ENCODE data around the gene ZCCHC18. TPM values are rescaled to one million over a fixed set of nuclear protein-coding genes. Genes with fewer than 3 reads are reported as not detected.

Gene ZCCHC18
- total and polyA plus RNA-seq, 2 of the 4 experiments (the other 2 are of a cell fraction), result 0.36 to 1.5 TPM

DNA sequence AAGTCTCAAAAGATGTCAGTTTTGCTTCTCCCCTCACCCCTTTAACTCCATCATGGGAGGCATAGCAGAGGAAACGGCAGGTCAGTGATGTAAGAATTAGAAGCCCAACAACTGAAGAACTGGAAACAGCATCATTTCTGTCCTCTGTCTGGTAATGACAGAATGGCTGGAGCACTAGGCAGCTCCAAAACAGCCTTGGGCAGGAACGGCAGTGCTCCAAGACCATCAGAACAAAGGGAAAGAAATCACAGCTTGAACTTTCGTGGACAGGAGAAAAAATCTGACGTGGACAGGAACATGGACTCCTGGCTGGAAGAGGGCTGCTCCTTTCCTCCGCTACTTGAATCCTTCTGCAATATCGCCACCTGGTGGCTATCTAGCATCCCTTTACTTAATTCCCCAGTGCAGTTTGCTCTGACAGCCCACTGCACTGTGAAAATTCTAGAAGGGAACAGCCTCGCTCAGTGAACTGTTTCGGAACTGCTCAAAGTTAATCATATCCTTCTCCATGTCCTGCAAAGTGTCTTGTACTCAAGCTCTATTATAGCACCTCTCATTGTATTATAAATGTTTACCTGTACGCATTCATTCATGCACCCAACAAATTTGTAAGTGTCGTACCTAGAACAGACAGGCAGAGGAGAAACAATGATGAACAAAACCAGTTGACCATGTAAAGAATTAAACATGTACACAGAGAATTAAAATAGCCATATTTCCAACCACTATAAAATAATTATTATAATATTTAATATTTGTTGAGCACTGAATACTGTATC is 24.1 kb downstream of the ZCCHC18 start:
- BruUV-seq (replicated peaks), result no TSS peak
- peak overlapping the region; percentile 56 to 95 for H4K8ac ChIP-seq (ENCODE audit: low read depth in 2 of 2, low read length in 2 of 2)
- H2BK120ac ChIP-seq (ENCODE audit: low read depth, low read length), result peak overlapping the region; percentile 96
- dilution Hi-C loops (cut with HindIII; ENCODE audit: low sequenced_read_pairs, unreplicated experiment) (no loop called here), in situ Hi-C loops (cut with MboI; ENCODE audit: low sequenced_read_pairs) (loop anchor here (25.0 kb wide), 2 partner anchors 449 to 599 kb away; partner anchors contain the start of gene MORF4L2), intact Hi-C loops (cut with micrococcal nuclease) (loop anchor here (1.0 to 5.0 kb wide), 5 partner anchors 24 to 603 kb away; partner anchors contain the start of genes MORF4L2 and ZCCHC18)
- peak overlapping the region; percentile 90 for H3K27ac ChIP-seq (ENCODE audit: insufficient read depth, low read length)
- 0 out of 2 replicates have a peak, but pooled peaks cover 4% of the 10 kb centered on the region for H3K9me1 ChIP-seq (ENCODE audit: insufficient read depth, low read length)
- peak overlapping the region; percentile 79 for H2AK9ac ChIP-seq (replicated peaks; ENCODE audit: low read depth, low read length, poor library complexity)
- H2AFZ ChIP-seq (replicated peaks; ENCODE audit: low read length, poor library complexity), result peak overlapping the region; percentile 93
- DNase-seq (peak; percentile 91), ATAC-seq (ENCODE audit: low read depth) (peak; percentile 96)
- H3K4me1 ChIP-seq (ENCODE audit: control insufficient read depth, insufficient read depth, low read length), result peaks cover 2% of the 10 kb centered on the region; the same call in 1 of the 2 replicates
- H3K4ac ChIP-seq (ENCODE audit: low read depth, low read length), result peak overlapping the region; percentile 99
- peak overlapping the region; percentile 98 for H3K23ac ChIP-seq (ENCODE audit: low read depth, low read length)
- peak overlapping the region; percentile 92 for H3K4me2 ChIP-seq (ENCODE audit: low read depth, low read length)
- peaks cover 2% of the 10 kb centered on the region; the same call in 1 of the 2 replicates for H3K27me3 ChIP-seq (ENCODE audit: control insufficient read depth, insufficient read depth, low read length)
- 0% methylated on average over 3 of the region's 10 CpGs; no CpG with 5 or more reads in 1 of the 2 experiments for WGBS, 2 experiments (ENCODE audit: extremely low coverage in 2 of 2, insufficient read length in 1 of 2)
- 0 out of 2 replicates have a peak overlapping the region, but pooled peaks have one; percentile 62 for H2AK5ac ChIP-seq (ENCODE audit: low read depth, low read length)
- no peaks in the 10 kb centered on the region for H3K9me3 ChIP-seq (ENCODE audit: control insufficient read depth, insufficient read depth, low read length)
- H4K91ac ChIP-seq (ENCODE audit: insufficient read depth, low read depth, low read length), result peak overlapping the region; percentile 90
- H3K4me3 ChIP-seq (ENCODE audit: insufficient read depth, low read depth, low read length), result peak overlapping the region; percentile 73
- H3K79me1 ChIP-seq (ENCODE audit: low read depth in 1 of 2, low read length in 2 of 2), result 0 out of 4 replicates have a peak, but pooled peaks cover 0 to 11% of the 10 kb centered on the region in 2 experiments
- H2BK20ac ChIP-seq (ENCODE audit: low read depth, low read length), result no peak overlapping the region
- CTCF ChIA-PET, result no interaction called here
- H2BK5ac ChIP-seq (ENCODE audit: low read depth, low read length, poor library complexity, severe bottlenecking), result peak overlapping the region; percentile 76
- POLR2A ChIA-PET (ENCODE audit: unreplicated experiment), result no interaction called here
- H3K14ac ChIP-seq (replicated peaks; ENCODE audit: low read depth, low read length), result peak overlapping the region; percentile 99
- peak overlapping the region; percentile 89 for H3K9ac ChIP-seq (ENCODE audit: low read depth, low read length)
- peak overlapping the region; percentile 81; the same call in 1 of the 3 replicates for H2BK15ac ChIP-seq (ENCODE audit: low read depth, low read length)
- H4K20me1 ChIP-seq (ENCODE audit: insufficient read depth, low read length), result no peaks in the 10 kb centered on the region
- H3K18ac ChIP-seq (ENCODE audit: low read depth, low read length), result peak overlapping the region; percentile 96
- H4K5ac ChIP-seq (ENCODE audit: low read depth, low read length), result peak overlapping the region; percentile 96
- H3K56ac ChIP-seq (ENCODE audit: extremely low read depth, insufficient read depth, low read length), result peak overlapping the region; percentile 87; the same call in 1 of the 2 replicates
- no peaks in the 10 kb centered on the region for H3K36me3 ChIP-seq (ENCODE audit: control insufficient read depth, insufficient read depth, low read length)
- TF ChIP-seq RCOR1 (IDR thresholded peaks at IDR 0.05; ENCODE audit: insufficient replicate concordance, low read length) (no peak), NFE2L2 (IDR thresholded peaks at IDR 0.05; ENCODE audit: low read depth, low read length) (no peak), CEBPB (IDR thresholded peaks at IDR 0.05; ENCODE audit: low read depth, low read length) (no peak), RFX5 (IDR thresholded peaks at IDR 0.05; ENCODE audit: low read depth, low read length) (no peak), MAFK (IDR thresholded peaks at IDR 0.05; ENCODE audit: low read depth, low read length) (no peak), MAZ (IDR thresholded peaks at IDR 0.05; ENCODE audit: borderline replicate concordance, low read depth, low read length) (0 out of 2 replicates have a peak, but pooled peaks have one; percentile 24), SMC3 (IDR thresholded peaks at IDR 0.05; ENCODE audit: low read depth, low read length) (peak; percentile 63), BHLHE40 (IDR thresholded peaks at IDR 0.05; ENCODE audit: low read depth, low read length) (no peak), CHD1 (IDR thresholded peaks at IDR 0.05; ENCODE audit: low read depth, low read length) (no peak), RAD21 (IDR thresholded peaks at IDR 0.05; ENCODE audit: low read length) (peak; percentile 78)
- TF ChIP-seq, protein P1, sequence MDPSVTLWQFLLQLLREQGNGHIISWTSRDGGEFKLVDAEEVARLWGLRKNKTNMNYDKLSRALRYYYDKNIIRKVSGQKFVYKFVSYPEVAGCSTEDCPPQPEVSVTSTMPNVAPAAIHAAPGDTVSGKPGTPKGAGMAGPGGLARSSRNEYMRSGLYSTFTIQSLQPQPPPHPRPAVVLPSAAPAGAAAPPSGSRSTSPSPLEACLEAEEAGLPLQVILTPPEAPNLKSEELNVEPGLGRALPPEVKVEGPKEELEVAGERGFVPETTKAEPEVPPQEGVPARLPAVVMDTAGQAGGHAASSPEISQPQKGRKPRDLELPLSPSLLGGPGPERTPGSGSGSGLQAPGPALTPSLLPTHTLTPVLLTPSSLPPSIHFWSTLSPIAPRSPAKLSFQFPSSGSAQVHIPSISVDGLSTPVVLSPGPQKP (IDR thresholded peaks at IDR 0.05; ENCODE audit: borderline replicate concordance, low read depth, low read length), result no peak
- TF ChIP-seq, protein P2, sequence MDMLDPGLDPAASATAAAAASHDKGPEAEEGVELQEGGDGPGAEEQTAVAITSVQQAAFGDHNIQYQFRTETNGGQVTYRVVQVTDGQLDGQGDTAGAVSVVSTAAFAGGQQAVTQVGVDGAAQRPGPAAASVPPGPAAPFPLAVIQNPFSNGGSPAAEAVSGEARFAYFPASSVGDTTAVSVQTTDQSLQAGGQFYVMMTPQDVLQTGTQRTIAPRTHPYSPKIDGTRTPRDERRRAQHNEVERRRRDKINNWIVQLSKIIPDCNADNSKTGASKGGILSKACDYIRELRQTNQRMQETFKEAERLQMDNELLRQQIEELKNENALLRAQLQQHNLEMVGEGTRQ (IDR thresholded peaks at IDR 0.05; ENCODE audit: low read depth, low read length), result no peak
- TF ChIP-seq, protein P3, sequence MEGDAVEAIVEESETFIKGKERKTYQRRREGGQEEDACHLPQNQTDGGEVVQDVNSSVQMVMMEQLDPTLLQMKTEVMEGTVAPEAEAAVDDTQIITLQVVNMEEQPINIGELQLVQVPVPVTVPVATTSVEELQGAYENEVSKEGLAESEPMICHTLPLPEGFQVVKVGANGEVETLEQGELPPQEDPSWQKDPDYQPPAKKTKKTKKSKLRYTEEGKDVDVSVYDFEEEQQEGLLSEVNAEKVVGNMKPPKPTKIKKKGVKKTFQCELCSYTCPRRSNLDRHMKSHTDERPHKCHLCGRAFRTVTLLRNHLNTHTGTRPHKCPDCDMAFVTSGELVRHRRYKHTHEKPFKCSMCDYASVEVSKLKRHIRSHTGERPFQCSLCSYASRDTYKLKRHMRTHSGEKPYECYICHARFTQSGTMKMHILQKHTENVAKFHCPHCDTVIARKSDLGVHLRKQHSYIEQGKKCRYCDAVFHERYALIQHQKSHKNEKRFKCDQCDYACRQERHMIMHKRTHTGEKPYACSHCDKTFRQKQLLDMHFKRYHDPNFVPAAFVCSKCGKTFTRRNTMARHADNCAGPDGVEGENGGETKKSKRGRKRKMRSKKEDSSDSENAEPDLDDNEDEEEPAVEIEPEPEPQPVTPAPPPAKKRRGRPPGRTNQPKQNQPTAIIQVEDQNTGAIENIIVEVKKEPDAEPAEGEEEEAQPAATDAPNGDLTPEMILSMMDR (conservative IDR thresholded peaks at IDR 0.05; ENCODE audit: low read depth, low read length), result peak; percentile 77
